ENCODE data around the gene B3GALNT1.
A peak's percentile ranks its signal among the peaks of the same experiment; 100 is the strongest.
"Not testable (repeated sequence)": the region's sequence is repeated elsewhere in the genome, so short reads cannot be mapped to it uniquely, and the experiment has no call there.

Gene B3GALNT1

DNA sequence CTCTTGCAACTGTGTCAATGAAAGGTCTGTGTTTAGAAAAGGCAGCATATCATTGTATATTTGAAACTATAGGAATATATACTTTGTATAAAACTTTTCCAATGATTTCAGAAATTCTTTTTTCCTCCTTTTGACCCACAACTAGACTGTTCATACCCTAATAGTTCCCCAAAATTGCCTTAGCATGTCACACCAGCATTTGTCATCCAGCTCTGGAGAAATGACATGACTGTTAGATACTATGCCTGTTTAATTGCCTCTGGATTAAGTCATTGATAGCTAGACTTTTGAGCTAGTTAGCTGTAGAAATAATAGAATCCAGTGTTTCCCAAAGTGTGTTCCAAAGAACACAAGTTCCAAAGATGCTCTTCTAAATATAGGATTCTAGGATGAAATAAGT is 32.4 kb downstream of the B3GALNT1 start:
- no peak for DNase-seq

GRCh38 chr3:161072211-161072621 is 32.9 kb downstream of the B3GALNT1 start:
- DNase-seq, result no peak

GRCh38 chr3:161070980-161071663 is 34.0 kb downstream of the B3GALNT1 start:
- DNase-seq, result no peak

GRCh38 chr3:161070252-161070930 is 34.8 kb downstream of the B3GALNT1 start:
- DNase-seq, result no peak

DNA sequence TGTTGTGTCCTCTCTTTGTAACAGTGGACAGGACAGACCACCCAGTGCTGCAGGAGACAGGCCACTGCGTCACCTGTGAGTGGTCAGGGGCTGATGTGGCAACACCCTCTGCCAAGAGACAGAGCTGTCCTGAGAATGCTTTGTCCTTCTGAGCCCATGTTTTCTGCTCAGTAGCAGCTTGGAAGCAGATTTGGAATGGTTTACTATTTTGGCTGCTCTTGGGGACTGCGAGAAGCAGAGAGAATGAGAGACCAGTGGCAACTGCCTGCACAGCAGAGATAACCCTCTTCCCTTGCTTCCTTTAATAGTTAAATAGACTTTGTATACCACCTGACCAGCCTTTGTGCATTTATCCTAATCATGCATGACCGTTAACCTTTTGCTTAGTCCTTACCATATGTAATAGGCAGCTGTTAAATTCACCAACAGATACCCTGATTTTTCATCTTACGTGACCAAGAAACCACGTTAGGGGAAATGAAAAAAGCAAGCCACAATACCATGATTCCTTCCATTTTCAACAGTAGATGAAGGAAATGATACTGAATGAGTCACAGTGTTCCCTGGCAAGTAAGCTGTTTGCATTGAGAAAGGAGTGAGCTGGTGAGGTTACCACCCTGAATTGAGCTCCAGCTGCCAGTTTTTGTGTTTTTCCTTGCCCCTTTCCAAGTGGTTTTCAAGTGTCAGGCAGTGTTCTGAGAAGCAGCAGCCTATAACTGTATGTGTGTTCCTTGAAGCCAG is 35.5 kb downstream of the B3GALNT1 start:
- DNase-seq, result peak in 1 of 2 experiments; percentile 7

- no peak for DNase-seq
These were observed 37.8 kb downstream of the B3GALNT1 start for GRCh38 chr3:161067335-161067734.

- no peak for DNase-seq
These were observed 38.2 kb downstream of the B3GALNT1 start for GRCh38 chr3:161066930-161067329.

GRCh38 chr3:161064413-161064812 is 40.7 kb downstream of the B3GALNT1 start:
- no peak for DNase-seq

GRCh38 chr3:161054860-161055604 is 50.1 kb downstream of the B3GALNT1 start:
- no peak for DNase-seq

DNA sequence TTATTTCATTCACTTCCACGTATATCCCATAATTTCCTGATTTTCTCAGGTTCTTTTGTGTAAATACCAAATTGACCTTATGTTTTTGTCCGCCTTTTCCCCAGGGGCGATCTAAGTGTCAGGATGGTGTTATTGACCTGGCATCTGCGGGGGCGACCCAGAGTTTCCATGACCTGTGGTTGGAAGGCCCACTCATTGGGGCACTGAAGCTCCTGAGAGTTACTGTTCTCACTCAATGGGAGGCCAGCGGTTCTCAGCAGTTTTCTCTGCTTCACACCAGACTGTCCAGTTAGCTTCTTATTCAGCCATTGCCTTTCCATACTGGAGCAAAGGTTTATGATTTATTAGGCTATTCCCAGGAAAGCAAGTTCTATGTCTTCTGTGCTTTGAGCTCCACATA is 53.3 kb downstream of the B3GALNT1 start:
- no peak for DNase-seq

DNA sequence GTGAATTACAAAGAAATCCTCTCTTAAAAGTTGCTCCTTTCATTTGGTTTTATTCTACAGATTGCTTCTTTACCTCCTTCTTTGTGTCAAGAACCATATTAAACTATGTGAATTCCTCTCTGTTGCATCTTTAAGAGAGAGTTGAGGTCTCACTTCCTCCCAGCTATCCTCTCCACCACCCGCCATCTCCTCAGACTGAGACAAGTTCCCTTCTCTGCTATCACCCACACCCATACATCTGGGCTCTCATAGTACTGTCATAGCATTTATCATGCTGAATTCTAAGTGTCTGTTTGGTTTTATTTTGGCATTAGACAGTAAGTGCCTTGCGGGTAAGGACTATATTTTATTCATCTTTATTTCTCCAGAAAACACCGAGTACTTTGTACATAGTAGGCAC is 54.2 kb downstream of the B3GALNT1 start:
- no peak for DNase-seq

DNA sequence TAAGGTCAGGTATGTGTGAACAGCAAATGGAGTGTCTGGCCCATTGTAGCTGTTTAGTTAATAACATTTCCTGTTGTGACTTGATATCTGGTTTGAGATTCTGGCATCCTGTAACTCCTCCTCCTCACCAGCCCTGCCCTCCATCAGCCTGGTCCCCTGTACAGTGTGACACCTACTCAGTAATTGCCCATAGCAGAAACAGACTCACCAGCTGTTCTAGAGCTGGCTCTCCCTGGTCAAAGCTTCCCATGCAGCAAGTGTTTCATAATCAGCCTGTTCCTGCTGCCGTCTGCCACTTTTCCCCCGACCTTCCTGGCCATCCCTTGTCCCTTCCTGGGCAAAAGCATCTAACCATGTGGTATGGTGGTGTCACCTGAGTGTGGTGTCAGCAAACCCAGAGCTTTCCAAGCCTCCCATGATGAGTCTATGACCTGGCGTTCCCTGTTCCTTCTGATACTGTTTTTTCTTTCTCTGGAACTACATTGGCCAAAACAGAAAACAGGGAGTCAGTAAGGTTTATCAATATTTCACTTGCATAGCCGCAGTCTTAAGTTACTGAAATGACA is 55.4 kb downstream of the B3GALNT1 start:
- no peak for DNase-seq

DNA sequence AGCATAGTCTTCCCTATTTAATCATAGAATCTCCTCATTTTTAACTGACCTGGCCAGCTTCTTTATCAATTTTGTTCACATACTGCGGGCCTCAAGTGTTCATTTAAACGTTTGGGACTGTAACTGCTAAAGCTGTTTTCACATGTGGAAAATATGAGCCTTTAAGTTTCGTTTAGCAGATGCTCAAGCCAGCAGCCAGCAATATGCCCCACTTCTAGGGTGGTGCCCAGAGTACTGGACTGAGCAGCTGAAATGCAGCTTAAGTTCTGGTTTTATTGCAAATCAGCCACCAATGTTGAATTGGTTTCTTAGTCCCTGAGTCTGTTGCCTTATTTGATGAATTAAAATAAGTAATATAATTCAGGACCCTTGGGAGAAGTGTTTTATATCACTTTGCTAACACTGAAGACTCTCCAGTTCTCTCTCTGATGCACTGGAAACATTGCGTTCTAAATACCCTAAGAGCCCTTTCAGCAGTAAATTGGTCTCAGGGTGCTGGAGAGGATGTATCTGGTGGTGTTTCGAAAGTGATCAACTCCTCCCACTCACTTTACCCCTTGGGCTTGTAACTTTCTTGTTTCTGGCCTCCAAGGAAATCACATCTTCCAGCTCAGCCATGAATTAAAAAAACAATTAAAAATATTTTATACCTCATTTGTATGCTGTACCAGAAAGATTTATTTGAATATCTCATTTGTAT is 61.7 kb downstream of the B3GALNT1 start:
- DNase-seq, result no peak

DNA sequence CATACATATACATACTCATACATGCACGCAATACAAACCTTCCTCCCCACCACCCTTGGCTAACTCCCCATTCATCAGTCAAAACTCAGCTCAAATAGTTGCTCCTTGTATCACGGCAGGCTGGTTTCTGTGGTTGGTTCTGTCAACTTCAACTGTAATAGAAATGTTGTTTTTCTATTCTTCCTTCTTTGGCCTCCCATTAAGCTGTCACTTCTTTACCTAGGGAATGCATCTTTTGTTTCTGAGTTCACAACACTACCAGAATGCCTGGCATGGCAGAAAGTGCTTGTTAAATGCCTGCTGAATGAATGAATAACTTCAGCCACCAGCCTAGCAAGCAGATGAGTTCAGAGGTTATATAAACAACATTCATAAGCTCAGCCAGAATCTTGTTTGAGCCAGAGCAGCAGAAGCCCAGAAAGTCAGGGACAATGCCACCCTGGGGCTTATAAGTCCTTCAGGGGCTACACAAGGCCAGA is 63.1 kb downstream of the B3GALNT1 start:
- no peak for DNase-seq

DNA sequence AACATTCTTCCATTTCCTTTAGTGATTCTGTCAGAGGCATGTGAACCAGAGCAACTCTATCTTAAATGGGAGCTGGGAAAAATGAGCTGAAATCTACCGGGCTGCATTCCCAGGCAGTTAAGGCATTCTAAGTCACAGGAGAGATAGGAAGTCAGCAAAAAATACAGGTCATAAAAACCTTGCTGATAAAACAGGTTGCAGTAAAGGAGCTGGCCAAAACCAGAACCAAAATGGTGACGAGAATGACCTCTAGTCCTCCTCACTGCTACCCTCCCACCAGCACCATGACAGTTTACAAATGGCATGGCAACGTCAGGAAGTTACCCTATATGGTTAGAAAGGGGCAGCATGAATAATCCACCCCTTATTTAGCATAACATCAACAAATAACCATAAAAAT is 66.4 kb downstream of the B3GALNT1 start:
- no peak for DNase-seq

- no peak for DNase-seq
These were observed 69.4 kb downstream of the B3GALNT1 start for GRCh38 chr3:161035711-161036110.

DNA sequence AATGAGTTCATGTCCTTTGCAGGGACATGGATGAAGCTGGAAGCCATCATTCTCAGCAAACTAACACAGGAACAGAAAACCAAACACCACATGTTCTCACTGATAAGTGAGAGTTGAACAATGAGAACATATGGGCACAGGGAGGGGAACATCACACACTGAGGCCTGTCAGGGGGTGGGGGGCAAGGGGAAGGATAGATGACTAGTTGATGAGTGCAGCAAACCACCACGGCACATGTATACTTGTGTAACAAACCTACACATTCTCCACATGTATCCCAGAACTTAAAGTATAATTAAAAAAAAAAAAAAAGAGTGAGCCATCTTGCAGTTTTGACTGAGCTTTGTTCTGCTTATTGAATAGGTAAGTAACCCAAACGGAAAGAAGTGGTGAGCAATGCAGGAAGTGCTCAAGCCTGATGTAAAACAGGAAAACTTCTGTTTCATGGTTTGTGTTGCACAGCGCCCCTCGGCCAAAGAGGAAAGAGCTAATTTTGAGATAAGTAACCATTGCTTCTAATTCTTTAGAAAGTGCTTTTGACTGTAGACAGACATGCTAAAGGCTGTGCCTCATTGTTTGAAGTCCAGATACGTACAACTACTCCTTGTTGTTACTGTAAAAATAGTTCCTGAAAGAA is 70.1 kb downstream of the B3GALNT1 start:
- DNase-seq, result not testable (repeated sequence)

Data from SW 1271 (cell line).